Activated CD4-positive, alpha-beta T cell treated with anti-CD3 and anti-CD28 coated beads for 24 hours (primary cell): Measurements from ENCODE around the gene GAST.
"Not testable (repeated sequence)": the region's sequence is repeated elsewhere in the genome, so short reads cannot be mapped to it uniquely, and the experiment has no call there.

Source experiments
- DNase-seq, 2 donors: peaks; one replicate each; pipeline ENCODE4 v3.0.0-alpha.2; 2020; ENCODE audit warnings: low read depth in 2 of 2

Gene GAST

DNA sequence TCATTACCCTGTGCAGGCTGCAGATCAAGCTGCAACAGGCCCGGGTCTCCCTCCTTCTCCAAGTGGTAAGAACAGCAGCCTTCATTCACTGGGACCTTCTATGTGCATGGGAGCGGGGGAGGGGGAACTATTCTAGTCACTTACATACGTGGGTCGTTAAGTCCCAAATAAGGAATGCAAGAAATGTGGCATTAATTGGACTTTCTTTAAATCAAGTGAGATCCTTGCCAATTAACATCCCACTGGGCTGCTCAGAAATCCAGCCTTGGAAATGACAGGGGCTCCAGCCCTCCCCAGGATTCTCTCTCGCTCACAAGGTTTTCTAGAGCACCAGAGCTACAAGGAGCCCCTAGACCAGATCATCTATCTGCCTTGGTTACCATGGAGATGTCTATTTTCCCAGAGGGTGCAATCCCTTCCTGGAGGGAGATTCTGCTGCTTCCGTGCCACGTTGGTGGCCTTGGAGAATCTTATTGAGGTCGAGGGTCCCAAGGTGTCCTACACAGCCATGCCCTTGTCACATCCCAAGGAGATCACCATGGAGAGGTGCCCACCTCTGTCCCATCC is 28.6 kb upstream of the GAST start:
- no peak for DNase-seq

DNA sequence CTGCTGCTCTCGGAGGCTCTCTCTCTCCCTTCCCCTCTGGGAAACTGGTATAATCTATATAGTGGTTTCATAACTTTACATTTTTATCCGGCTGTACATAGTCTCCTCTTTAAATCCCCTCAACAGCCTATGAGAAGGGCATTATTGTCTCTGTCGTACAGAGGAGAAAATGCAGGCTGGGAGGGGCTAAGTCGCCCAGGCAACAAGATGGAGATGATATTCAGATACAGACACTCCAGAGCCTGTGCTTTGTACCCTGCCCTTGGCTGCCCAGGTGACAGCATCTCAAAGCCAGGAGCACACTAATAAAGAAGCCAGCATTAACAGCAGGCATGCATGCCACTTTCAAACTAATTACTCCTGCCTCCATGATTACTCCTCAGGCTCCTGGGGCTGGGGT is 28.1 kb upstream of the GAST start:
- no peak for DNase-seq

DNA sequence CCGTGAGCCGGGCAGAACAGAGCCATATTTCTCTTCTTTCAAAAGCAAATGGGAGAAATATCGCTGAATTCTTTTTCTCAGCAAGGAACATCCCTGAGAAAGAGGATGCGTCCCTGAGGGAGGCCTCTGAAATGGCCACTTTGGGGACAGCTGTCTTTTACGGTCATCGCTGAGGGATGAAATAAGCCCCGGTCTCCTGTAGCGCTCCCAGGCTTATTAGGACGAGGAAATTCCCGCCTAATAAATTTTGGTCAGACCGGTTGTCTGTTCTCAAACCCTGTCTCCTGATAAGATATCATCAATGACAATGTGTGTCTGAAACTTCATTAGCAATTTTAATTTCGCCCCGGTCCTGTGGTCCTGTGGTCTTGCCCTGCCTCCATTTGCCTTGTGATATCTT is 26.4 kb upstream of the GAST start:
- DNase-seq, result not testable (repeated sequence)

DNA sequence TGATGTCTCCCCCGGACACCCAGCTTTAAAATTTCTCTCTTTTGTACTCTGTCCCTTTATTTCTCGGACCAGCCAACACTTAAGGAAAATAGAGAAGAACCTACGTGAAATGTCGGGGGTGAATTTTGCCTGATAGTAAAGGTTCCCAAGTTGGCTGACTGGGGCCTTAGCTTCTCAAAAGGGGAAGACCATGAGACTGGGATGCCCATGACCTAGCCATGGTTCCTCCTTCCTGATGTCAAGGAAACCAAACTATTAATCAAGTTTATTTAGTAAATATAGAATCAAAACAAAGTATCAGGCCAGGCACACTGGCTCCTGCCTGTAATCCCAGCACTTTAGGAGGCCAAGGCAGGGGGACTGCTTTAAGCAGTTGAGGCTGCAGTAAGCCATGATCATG is 25.9 kb upstream of the GAST start:
- DNase-seq, result no peak

DNA sequence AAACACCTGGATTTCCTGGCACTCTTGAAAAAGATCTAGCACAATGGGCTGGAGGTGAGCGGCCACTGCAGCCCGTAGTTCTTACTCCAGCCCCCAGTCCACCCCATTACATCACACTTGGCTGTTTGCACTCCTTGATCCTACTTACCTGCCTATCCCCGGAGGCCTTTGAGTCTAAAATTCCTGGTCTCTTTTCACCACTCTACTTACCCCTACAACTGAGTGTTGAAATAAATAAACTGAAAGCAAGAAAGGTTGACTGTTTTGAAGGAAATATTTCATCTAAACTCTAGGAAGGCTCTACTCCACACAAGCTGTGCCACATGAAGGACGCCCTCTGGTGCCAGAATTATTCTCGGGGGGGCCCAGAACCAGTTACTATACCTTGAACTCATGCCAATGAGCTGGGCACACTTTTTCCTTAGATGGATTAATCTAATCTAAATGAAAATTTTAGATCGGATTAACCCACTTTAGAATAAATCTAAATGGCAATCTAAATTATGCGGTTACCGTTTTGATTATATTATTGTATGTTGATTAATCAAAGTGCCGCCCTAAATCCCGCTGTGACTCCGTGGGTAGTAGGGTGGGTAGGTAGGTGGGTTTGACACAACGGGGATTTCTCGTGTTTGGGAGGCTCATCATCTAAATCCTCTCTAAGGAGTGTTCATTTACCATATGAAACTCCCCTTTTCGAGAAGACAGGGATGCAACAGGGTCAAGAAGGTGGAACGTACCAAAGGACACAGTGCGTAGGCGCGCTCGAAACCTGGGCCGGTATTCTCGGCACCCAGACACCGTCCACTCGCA is 24.1 kb upstream of the GAST start:
- DNase-seq, result peak in 1 of 2 donors; percentile 37

DNA sequence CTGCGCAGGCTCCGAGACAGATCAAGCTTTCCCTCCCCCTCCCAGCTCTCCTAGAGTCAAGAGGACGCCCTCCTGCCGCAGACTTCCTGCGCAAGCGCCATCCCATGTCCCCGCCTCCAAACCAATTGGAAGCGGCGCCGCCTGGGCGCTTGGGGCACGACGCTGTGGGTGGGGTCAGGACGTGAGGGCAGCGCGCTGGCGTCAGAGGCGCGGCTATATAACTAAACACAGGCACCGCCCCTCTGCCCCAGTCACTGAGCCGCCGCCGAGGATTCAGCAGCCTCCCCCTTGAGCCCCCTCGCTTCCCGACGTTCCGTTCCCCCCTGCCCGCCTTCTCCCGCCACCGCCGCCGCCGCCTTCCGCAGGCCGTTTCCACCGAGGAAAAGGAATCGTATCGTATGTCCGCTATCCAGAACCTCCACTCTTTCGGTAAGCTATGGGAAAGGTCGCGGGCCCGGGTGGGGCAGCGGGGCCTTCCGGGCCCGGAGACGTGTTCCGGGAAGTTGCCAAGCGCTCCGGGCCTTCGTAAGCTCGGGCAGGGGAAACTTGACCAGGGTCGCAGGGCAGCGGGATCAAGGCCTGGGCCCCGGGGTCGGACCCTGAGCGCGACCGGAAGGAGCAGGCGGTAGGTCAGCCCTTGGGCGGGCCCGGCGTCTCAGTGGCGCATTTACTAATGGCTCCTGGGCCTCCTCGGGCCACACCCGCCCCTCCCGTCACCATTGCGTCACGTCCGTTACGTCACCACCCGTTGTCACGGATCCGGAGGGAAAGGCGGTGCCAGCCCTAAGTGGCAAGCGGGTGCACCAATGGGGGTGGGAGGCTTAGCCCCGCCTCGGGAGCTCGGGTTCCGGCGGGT is 23.3 kb upstream of the GAST start, which contains the start of gene EIF1:
Gene EIF1, plus strand, starts transcription at position 245 of the 856 bp plus-strand sequence. Its CDS starts 154 bp downstream, at position 399.
- DNase-seq, result peak; percentile 100

DNA sequence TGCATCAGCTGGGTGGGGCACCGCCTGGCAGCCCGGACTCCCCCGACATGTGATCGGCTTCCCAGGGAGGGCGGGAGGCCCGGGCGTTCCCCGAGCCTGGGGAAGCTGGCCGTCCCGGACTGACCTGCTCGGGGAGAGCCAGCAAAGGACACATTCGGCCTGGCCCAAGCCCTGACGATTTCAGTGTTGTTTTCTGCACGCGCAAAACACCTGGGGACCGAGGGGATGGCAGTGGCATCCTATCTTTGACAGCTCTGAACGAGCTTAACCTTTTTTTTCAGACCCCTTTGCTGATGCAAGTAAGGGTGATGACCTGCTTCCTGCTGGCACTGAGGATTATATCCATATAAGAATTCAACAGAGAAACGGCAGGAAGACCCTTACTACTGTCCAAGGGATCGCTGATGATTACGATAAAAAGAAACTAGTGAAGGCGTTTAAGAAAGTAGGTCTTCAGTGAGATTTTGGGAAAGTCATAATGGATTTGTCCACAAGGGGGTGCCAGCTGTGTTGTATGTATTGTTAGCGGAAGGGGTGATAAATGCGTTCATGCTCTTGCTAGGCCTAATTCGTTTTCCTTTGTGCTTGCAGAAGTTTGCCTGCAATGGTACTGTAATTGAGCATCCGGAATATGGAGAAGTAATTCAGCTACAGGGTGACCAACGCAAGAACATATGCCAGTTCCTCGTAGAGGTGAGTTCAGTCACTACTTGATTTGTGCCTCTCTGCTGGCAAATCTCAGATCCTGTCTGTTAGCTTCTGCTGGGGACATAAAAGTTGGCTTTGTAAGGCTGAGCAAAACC is 22.4 kb upstream of the GAST start:
- DNase-seq, result peak in 1 of 2 donors; percentile 64

DNA sequence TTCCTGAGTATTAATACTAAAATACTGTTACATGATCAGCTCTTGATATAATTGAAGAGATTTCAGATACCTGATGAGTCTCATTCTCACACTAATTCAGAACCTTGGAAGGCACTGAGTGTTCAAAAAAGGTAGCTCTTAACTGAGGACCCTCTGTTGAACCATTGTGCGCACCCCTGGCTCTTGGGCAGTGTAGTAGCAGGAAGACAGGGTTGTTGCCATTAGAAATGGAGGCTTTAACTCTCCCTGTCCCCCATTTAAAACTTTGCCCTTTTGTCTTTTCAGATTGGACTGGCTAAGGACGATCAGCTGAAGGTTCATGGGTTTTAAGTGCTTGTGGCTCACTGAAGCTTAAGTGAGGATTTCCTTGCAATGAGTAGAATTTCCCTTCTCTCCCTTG is 21.6 kb upstream of the GAST start:
- no peak for DNase-seq

DNA sequence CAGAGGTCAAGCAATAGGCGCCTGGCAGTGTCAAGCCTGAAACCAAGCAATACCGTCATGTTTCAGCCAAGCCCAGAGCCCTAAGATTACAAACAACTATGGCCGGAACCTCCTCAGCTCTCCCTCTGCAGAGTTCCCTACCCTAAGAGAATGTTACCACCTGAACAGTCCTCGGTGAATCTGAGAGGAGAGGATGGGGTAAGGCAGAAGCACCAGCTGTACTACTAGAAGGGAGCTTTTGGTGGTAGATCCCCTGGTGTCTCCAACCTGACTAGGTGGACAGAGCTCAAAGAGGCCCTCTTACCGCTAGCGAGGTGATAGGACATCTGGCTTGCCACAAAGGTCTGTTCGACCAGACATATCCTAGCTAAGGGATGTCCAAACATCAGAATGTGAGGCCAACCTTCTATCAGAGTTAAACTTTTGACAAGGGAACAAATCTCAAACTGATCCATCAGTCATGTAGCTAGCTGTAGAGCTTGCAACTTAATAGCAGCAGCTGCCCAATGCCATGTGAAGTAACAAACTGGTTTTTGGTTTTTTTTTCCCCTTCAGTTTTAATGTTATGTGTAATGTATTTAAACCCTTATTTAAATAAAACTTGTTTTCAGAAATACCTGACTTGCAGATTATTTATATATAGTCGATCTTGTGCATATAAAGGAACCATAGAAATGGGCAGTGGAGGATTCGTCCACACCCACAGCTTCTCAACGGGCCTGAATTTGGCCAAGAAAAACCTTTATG is 20.9 kb upstream of the GAST start:
- DNase-seq, result no peak

DNA sequence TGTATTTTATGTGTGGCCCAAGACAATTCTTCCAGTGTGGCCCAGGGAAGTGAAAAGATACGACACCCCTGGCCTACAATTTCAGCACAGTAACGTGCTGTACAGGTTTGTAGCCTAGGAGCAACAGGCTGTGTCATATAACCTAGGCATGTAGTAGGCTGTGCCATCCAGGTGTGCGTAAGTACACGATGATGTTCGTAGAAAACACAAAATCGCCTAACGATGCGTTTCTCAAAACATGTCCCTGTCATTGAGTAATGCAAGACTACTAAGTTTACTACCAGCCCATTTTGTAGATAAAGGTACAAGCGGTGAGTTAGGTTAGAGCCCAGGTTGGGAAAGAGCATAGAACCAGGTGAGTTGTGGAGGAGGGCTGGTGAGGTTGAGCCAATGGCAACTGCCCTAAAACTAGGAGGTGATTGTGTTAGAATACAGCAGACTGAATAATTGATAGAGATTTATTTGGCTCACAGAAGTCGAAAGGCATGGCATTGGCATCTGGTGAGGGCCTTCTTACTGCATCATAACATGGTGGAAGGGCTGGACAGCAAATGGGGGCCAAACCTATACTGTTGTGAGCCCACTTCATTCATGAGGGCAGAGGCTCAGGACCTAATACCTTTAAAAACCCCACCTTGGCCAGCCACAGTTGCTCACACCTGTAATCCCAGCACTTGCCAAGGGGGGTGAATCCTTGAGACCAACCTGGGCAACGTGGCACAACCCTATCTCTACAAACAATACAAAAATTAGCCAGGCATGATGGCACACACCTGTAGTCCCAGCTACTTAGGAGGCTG is 19.2 kb upstream of the GAST start:
- no peak for DNase-seq

DNA sequence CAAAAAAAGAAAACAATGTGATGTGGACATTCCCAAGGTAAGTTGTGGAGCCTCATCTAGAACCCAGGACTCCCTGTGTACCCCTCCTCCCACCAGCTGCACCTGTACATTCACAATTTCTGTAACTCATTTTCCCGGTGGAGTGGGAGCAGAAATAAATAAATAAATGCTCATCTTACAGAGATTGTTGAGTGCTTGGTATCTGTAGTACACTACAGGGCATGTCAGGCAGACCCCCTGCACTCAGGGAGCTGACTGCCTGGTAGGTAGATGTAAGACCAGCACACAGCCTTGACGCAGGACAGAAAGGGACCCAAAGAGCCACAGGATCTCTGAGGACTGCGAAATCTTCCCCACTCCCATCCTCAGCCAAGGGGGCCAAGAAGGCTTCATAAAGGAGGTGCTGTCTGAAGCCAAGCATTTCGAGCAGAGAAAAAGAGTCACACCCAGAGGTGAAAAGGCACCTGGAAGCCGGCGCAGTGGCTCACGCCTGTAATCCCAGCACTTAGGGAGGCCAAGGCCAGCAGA is 16.9 kb upstream of the GAST start:
- no peak for DNase-seq

DNA sequence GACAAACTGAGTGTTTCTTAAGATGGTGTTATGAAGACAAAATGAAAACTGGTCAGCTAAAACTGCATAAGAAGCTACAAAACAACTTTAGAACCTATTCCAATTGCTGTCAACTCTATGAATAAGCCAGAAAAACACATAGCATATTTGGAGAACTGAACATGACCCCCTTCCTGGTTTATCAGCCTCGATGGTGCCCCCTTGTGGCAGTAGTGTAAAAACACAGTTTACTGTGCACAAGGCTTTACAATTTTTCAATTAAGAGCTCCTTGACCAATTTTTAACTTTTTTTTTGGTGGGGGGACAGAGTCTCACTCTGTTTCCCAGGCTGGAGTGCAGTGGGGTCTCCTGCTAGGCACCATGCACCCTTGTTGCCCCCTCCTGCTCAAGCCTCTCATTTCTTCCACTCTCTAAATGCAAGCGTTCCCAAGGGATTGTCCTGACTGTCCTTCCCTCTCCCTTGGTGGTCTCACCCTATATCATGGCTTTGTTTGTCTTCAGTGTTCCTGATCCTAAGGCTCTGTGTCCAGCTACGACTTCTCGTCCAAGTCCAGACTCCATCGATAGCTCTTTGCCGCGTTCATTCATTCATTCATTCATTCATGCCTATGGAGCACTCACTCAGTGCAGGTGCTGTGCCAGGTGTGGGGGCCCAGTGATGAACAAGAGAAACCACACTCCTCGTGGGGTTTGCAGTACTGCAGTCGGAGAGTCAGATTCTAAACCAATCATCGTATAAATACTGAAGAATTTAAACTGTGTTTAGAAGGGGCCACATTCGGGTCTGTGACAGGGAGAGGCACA is 16.0 kb upstream of the GAST start:
- peak; percentile 64 to 69 for DNase-seq

DNA sequence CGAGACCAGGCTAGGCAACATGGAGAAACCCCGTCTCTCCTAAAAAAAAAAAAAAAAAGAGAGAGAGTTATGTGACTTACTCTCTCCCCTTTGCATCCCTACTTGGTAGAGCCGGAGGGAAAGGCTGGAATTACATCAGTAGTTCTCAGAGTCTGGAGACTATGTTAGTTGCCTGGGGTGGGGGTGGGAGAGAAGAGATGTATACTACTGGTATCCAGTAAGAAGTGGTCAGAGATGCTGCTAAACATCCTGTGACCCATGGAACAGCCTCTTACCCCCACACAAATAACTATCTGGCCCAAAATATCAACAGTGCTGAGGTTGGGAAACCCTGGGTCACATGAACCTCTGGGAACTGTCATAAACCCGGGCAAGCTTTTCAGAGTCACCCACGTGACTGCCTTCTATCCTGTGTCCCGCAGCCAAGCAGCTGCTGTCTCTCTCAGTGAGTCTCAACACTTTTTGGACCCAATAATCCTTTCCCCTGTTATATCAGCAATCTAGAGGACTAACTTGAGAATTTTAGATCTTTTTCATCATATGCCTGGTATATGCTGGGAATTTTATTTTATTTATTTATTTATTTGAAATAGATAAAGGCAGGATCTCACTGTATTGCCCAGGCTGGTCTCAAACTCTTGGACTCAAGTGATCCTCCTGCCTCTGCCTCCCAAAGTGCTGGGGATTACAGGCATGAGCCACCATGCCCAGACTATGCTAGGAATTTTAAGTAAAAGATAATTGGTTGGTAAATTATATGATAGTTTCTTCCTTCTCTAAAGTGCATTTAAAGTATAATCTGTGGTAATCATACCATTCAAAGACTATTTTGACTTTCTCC is 14.8 kb upstream of the GAST start:
- no peak for DNase-seq

DNA sequence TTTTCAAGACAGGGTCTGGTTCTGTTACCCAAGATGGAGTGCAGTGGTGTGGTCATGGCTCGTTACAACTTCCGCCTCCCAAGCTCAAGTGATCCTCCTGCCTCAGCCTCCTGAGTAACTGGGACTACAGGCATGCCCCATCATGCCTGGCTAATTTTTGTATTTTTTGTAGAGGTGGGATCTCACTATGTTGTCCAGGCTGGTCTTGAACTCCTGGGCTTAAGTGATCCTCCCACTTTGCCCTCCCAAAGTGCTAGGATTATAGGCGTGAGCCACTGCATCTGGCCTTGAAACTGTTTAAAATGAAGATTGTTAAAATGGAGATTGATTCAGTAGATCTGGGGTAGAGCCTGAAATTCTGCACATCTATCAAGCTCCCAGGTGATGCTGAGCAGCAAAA is 11.3 kb upstream of the GAST start:
- DNase-seq, result not testable (repeated sequence)

DNA sequence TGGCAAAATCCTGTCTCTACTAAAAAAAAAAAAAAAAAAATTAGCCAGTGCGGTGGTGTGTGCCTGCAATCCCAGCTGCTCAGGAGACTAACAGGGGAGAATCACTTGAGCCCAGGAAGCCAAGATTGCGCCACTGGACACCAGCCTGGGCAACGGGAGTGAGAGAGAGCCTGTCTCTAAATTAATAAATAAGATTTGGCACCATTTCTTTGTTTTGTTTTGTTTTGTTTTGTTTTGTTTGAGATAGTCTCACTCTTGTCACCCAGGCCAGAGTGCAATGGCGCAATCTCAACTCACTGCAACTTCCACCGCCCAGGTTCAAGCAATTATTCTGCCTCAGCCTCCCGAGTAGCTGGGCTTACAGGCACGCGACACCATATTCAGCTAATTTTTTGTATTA is 9.4 kb upstream of the GAST start:
- DNase-seq, result no peak

DNA sequence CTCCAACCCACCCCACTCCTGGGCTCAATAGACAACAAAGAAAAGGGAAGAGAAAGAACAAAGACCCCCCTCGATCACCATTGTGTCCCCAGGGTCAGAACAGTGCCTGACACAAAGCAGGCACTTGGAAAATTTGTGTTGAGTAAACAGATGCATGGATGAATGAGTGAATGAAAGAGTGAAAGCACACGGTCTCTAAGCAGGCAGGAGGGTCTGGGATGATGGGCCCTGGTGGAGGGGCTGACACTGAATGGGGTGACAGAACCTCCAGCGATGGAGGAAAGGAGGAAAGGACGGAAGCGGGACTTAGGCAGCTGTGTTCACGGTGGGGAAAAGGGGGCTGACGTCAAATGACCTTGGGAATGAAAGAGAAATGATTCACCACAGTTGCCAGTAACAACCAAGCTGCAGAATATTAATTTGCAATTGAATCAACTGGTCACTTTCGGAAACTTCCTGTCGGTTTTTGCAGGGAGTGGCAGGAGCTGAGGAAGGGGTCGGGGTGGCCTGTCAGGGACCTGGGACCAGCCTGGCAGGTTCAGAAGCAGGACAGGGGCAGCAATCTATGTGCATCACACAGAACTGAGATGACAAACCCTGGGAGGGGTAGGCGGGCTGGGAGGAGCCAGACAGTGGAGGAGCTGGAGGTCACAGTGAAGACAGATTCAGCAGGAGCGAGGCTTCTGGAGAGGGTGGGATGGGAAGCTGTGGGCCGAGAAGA is 6.7 kb upstream of the GAST start:
- DNase-seq, result no peak
